Body of pancreas (tissue), 4 donors: ENCODE results near the gene HEXA. TPM values are rescaled to one million over a fixed set of nuclear protein-coding genes. Genes with fewer than 3 reads are reported as not detected.

Experiments used
- ATAC-seq: fragments of 150-250 bp; one replicate; pipeline ENCODE4 v1.9.1; 2016
- DNase-seq, 4 donors: peaks; one replicate each; pipeline ENCODE4 v3.0.0-alpha.2; 2019
- H3K27ac ChIP-seq, 4 donors: fragments of 200-600 bp; sonication (generic); 1 replicate in 3 of 4; 2 replicates in 1 of 4; pipeline versions ENCODE4 v1.5.1 to v1.6.1; 2016 to 2019; ENCODE audit warnings: mild to moderate bottlenecking in 1 of 4, mixed read lengths in 1 of 4, moderate library complexity in 1 of 4
- H3K27me3 ChIP-seq, 2 donors: fragments of 200-600 bp; sonication (generic); one replicate each; pipeline ENCODE4 v1.6.0; 2016; ENCODE audit warnings: mild to moderate bottlenecking in 1 of 2
- H3K36me3 ChIP-seq, 2 donors: fragments of 200-600 bp; sonication (generic); replicated peaks in 1 of 2; 2 replicates each; pipeline ENCODE4 v1.5.1; 2016; ENCODE audit warnings: low read depth in 2 of 2; ENCODE audit not compliant: insufficient read depth in 1 of 2
- H3K4me1 ChIP-seq: fragments of 200-600 bp; sonication (generic); one replicate; pipeline ENCODE4 v1.6.0; 2016
- H3K4me3 ChIP-seq, 2 donors: fragments of 200-600 bp; sonication (generic); 1 replicate in 1 of 2; 2 replicates in 1 of 2; pipeline ENCODE4 v1.5.1; 2016 to 2019
- H3K9me3 ChIP-seq, 3 donors: fragments of 200-600 bp; sonication (generic); 1 replicate in 2 of 3; 2 replicates in 1 of 3; pipeline ENCODE4 v1.5.1; 2016
- CTCF ChIP-seq, 7 experiments: fragments of 450-650 bp in 4 of 7; fragments of 200-600 bp in 3 of 7; sonication (generic) in 3 of 7; IDR thresholded peaks; one replicate each; pipeline ENCODE4 v1.5.1; 2016 to 2019; ENCODE audit warnings: antibody characterized with exemption in 7 of 7
- POLR2A ChIP-seq, 3 donors: fragments of 450-650 bp; IDR thresholded peaks; one replicate each; pipeline ENCODE4 v1.6.1; 2016; ENCODE audit warnings: antibody characterized with exemption in 3 of 3, mild to moderate bottlenecking in 2 of 3
- WGBS, 2 donors: methylation state at CpG; one replicate each; pipeline ENCODE4 v1.1.5; 2017; 5-methylcytosine and 5-hydroxymethylcytosine counted together
- intact Hi-C: fragments of 100-400 bp; cut with DNase I; formaldehyde crosslinking; loops from one replicate; pipeline ENCODE4 v1.15.1; 2023
- total RNA-seq, 2 donors: library from RNA; depleted of rRNA; stranded (reverse); fragments of >200 nt; gene quantifications; one replicate each; pipeline ENCODE4 v1.1.0, GENCODE V29; 2016

HEXA gene
- total RNA-seq, 2 donors from 2014 or later = 35.5 to 48.8 TPM

GRCh38 chr15:72338148-72338547 is 37.7 kb downstream of the HEXA start:
- intact Hi-C loops = no loop called here
- WGBS, 2 donors = 92 to 94% methylated on average over 2 of the region's 2 CpGs
- ATAC-seq (no peak), DNase-seq (no peak)
- no peaks in the 10 kb centered on the region for H3K4me1 ChIP-seq
- no peaks in the 10 kb centered on the region for H3K27me3 ChIP-seq
- no peak overlapping the region for H3K4me3 ChIP-seq
- TF ChIP-seq POLR2A (IDR thresholded peaks at IDR 0.05) = no peak
- TF ChIP-seq CTCF (IDR thresholded peaks at IDR 0.05) = no peak
- no peaks in the 10 kb centered on the region for H3K9me3 ChIP-seq
- H3K27ac ChIP-seq = no peak overlapping the region
- H3K36me3 ChIP-seq = peaks cover 0 to 7% of the 10 kb centered on the region in 2 donors

DNA sequence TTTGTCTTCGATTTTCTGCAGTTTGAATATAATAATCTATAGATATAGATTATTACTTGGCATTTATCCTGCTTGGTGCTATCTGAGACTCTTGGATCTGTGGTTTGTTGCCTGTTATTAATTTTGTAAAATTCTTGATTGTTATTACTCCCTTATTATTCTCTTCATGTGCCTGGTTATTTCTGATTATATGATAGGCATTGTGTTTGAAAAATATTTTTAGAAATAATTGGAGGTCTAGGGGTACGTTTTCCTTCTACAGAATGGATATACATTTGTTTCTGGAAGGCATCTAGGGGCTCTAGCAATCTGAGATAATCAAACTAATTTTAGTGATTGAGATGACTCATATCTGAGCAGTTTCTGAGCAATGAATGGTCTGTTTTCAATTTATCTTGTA is 41.0 kb downstream of the HEXA start:
- WGBS, 2 donors = 68 to 76% methylated on average over 2 of the region's 2 CpGs
- DNase-seq (no peak), ATAC-seq (no peak)
- no peaks in the 10 kb centered on the region for H3K4me1 ChIP-seq
- no peaks in the 10 kb centered on the region for H3K27me3 ChIP-seq
- peaks cover 0 to 5% of the 10 kb centered on the region in 2 donors for H3K36me3 ChIP-seq
- H3K27ac ChIP-seq = no peak overlapping the region
- no peak for TF ChIP-seq CTCF (IDR thresholded peaks at IDR 0.05)
- no peak for TF ChIP-seq POLR2A (IDR thresholded peaks at IDR 0.05)
- H3K9me3 ChIP-seq = no peaks in the 10 kb centered on the region
- intact Hi-C loops = no loop called here
- H3K4me3 ChIP-seq = no peak overlapping the region

GRCh38 chr15:72331021-72331420 is 44.8 kb downstream of the HEXA start:
- Histone ChIP-seq H3K4me3 (no peak overlapping the region), H3K9me3 (no peaks in the 10 kb centered on the region), H3K27me3 (no peaks in the 10 kb centered on the region), H3K4me1 (no peaks in the 10 kb centered on the region), H3K36me3 (no peaks in the 10 kb centered on the region), H3K27ac (no peak overlapping the region)
- intact Hi-C loops = no loop called here
- TF ChIP-seq POLR2A (IDR thresholded peaks at IDR 0.05) (no peak), CTCF (IDR thresholded peaks at IDR 0.05) (no peak)
- ATAC-seq = no peak
- 88 to 93% methylated on average over 3 of the region's 3 CpGs for WGBS, 2 donors
- DNase-seq = no peak

DNA sequence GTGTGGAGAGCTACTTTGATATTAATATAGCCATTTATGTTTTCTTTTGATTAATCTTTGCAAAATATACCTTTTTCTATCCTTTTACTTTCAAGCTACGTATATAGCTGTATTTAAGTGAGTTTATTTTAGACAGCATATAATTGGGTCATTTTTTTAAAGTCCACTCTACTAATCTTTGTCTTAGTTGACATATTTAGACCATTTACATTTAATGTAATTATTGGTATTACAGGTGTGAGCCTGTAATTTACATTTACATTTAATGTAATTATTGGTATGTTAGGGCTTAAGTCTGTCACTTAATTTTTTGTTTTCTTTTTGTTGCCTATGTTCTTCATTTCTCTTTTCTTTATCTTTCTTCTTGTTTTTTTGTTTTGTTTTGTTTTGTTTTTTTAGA is 52.1 kb downstream of the HEXA start:
- H3K4me3 ChIP-seq = no peak overlapping the region
- DNase-seq = no peak
- H3K9me3 ChIP-seq = no peaks in the 10 kb centered on the region
- no peaks in the 10 kb centered on the region for H3K36me3 ChIP-seq
- peaks cover 8% of the 10 kb centered on the region for H3K4me1 ChIP-seq
- 89 to 97% methylated on average over 1 of the region's 1 CpG for WGBS, 2 donors
- intact Hi-C loops = no loop called here
- TF ChIP-seq POLR2A (IDR thresholded peaks at IDR 0.05) (no peak), CTCF (IDR thresholded peaks at IDR 0.05) (no peak)
- no peak overlapping the region for H3K27ac ChIP-seq
- no peak for ATAC-seq
- no peaks in the 10 kb centered on the region for H3K27me3 ChIP-seq

GRCh38 chr15:72319985-72320671 is 55.7 kb downstream of the HEXA start, which contains the start of gene CELF6:
CELF6 (minus strand) TSS chr15:72320157; CDS start chr15:72319874, 283 bp downstream.
- DNase-seq = peak; percentile 69 to 85 (median 77)
- Histone ChIP-seq H3K27ac (peak within 1 kb of the TSS in 1 of 4 donors; percentile 29), H3K27me3 (no peaks in the 10 kb centered on the region), H3K4me1 (peaks cover 8% of the 10 kb centered on the region), H3K36me3 (no peaks in the 10 kb centered on the region), H3K4me3 (peak within 1 kb of the TSS in 1 of 2 donors; percentile 16), H3K9me3 (no peaks in the 10 kb centered on the region)
- peak; percentile 77 for ATAC-seq
- TF ChIP-seq CTCF (IDR thresholded peaks at IDR 0.05) (no peak), POLR2A (IDR thresholded peaks at IDR 0.05) (no peak)
- intact Hi-C loops = no loop called here
- 1 to 4% methylated on average over 9 to 57 of the region's 58 CpGs for WGBS, 2 donors
